ENCODE measurements around the gene UBQLN2. TPM values are rescaled to one million over a fixed set of nuclear protein-coding genes. Genes with fewer than 3 reads are reported as not detected.
"Not testable (repeated sequence)": the region's sequence is repeated elsewhere in the genome, so short reads cannot be mapped to it uniquely, and the experiment has no call there.

Gene UBQLN2
- total RNA-seq = 14.8 TPM

GRCh38 chrX:56563231-56564161 lies at the start of gene UBQLN2:
Gene UBQLN2 (plus strand): TSS chrX:56563627. CDS start chrX:56563874, 247 bp downstream.
- peak; percentile 80 for DNase-seq

GRCh38 chrX:56519642-56520041 lies 43.8 kb upstream of the UBQLN2 start:
- no peak for DNase-seq

- DNase-seq = not testable (repeated sequence)
These were observed 33.9 kb upstream of the UBQLN2 start for GRCh38 chrX:56529482-56530007.

GRCh38 chrX:56530011-56530410 lies 33.4 kb upstream of the UBQLN2 start:
- DNase-seq = no peak

GRCh38 chrX:56550667-56551066 lies 12.8 kb upstream of the UBQLN2 start:
- DNase-seq = no peak

GRCh38 chrX:56554870-56555269 lies 8.6 kb upstream of the UBQLN2 start:
- DNase-seq = no peak

GRCh38 chrX:56557376-56557929 lies 6.0 kb upstream of the UBQLN2 start:
- DNase-seq = no peak

GRCh38 chrX:56564164-56564885 lies 898 bp downstream of the UBQLN2 start:
- DNase-seq = no peak

GRCh38 chrX:56564921-56565840 lies 1.8 kb downstream of the UBQLN2 start:
- DNase-seq = no peak

- no peak for DNase-seq
These were observed 6.1 kb downstream of the UBQLN2 start for GRCh38 chrX:56569378-56570057.

- no peak for DNase-seq
These were observed 9.5 kb downstream of the UBQLN2 start for GRCh38 chrX:56572975-56573374.

GRCh38 chrX:56574861-56575260 lies 11.4 kb downstream of the UBQLN2 start:
- no peak for DNase-seq

GRCh38 chrX:56576721-56577120 lies 13.3 kb downstream of the UBQLN2 start:
- DNase-seq = no peak

- no peak for DNase-seq
These were observed 25.2 kb downstream of the UBQLN2 start for GRCh38 chrX:56588397-56589188.

- DNase-seq = not testable (repeated sequence)
These were observed 28.4 kb downstream of the UBQLN2 start for GRCh38 chrX:56591830-56592229.

GRCh38 chrX:56600141-56600540 lies 36.7 kb downstream of the UBQLN2 start:
- DNase-seq = no peak

- DNase-seq = no peak
These were observed 37.6 kb downstream of the UBQLN2 start for GRCh38 chrX:56600987-56601386.

GRCh38 chrX:56615282-56615681 lies 51.9 kb downstream of the UBQLN2 start:
- no peak for DNase-seq

Measured in skin of body (tissue), 2 donors.